ENCODE measurements around the gene IQSEC1. TPM values are rescaled to one million over a fixed set of nuclear protein-coding genes. Genes with fewer than 3 reads are reported as not detected.
A peak's percentile ranks its signal among the peaks of the same experiment; 100 is the strongest.

IQSEC1 gene
- total and polyA plus RNA-seq, 9 of the 15 experiments (the other 6 are each of a cell fraction or from before 2014, with no cell fraction given): 0.56 to 39.0 (median 6.8) TPM

DNA sequence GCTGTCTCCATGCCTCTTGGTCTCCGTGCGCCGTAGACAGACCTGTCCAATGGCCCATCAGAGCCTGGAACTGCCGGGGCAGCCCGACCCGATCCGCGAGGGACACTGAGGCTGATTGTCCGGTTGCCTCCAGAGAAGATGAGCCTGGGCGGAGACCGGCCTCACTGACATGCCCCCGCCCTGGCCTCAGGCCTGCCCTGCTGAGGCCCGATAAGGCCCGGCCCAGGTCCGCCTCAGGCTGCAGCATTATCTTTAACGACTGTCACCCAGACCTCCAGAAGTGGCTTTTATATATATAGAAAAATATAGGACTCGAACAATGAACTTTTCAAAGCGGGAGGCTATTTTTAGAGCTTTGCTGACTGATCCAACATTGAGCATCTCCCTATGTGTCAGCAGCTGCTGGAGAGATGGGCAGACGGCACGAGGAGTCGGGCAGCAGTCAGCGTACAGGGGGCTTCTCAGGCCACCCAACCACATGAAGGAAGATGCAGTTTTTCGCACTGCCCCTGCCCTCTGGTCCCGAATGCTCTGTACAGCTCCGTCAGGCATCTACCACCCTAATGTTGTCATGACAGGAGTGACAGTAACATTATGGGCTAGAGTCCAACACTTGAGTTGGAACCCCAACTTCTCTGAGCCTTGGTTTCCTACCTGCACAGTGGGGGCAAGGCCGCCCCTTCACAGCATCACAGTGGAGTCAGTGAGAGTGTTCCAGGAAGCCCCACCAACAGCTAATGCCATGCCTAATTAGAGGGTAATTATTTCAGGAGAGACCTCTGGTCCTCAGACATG, 119.8 kb downstream of the IQSEC1 start (continued):
- TF ChIP-seq C11orf30 (IDR thresholded peaks at IDR 0.05; ENCODE audit: low read depth) (no peak), NEUROD1 (IDR thresholded peaks at IDR 0.05; ENCODE audit: borderline replicate concordance, low read depth, low read length, partially characterized antibody) (peak; percentile 87), ZFPM2 (CRISPR knock-in tag; IDR thresholded peaks at IDR 0.05) (no peak), ZNF197 (CRISPR knock-in tag; IDR thresholded peaks at IDR 0.05; ENCODE audit: low read depth) (no peak; the same call in 1 of the 2 replicates), CC2D1A (IDR thresholded peaks at IDR 0.05) (peak; percentile 79; the same call in 1 of the 2 replicates), RBM15 (IDR thresholded peaks at IDR 0.05; ENCODE audit: insufficient read depth, low read length) (no peak), ZC3H11A (IDR thresholded peaks at IDR 0.05; ENCODE audit: low read depth, low read length) (no peak), SP1 (CRISPR knock-in tag; IDR thresholded peaks at IDR 0.05) (peak; percentile 58; the same call in 1 of the 2 replicates), ZNF584 (CRISPR knock-in tag; IDR thresholded peaks at IDR 0.05; ENCODE audit: low read depth) (0 out of 2 replicates have a peak, but pooled peaks have one; percentile 34), KLF16 (IDR thresholded peaks at IDR 0.05) (peak; percentile 94), SIN3B (IDR thresholded peaks at IDR 0.05; ENCODE audit: low read depth) (no peak), ZNF212 (CRISPR knock-in tag; IDR thresholded peaks at IDR 0.05) (no peak), XRCC3 (IDR thresholded peaks at IDR 0.05) (no peak), TARDBP (IDR thresholded peaks at IDR 0.05) (no peak), RNF2 (IDR thresholded peaks at IDR 0.05) (peak; percentile 83; the same call in 1 of the 2 replicates), ZNF444 (CRISPR knock-in tag; IDR thresholded peaks at IDR 0.05) (no peak; the same call in 1 of the 2 replicates), ETV1 (tag; conservative IDR thresholded peaks at IDR 0.05; ENCODE audit: low read depth) (peak; percentile 48; the same call in 1 of the 2 replicates), RAD51 (IDR thresholded peaks at IDR 0.05; ENCODE audit: borderline replicate concordance, low read depth) (no peak), THRAP3 (IDR thresholded peaks at IDR 0.05; ENCODE audit: borderline replicate concordance) (no peak), XRCC5 (IDR thresholded peaks at IDR 0.05; ENCODE audit: low read depth, low read length) (peak; percentile 79), SRSF3 (IDR thresholded peaks at IDR 0.05; ENCODE audit: insufficient read depth, low read length) (no peak), MYBL2 (IDR thresholded peaks at IDR 0.05; ENCODE audit: low read depth) (no peak), MYBL2 (CRISPR knock-in tag; IDR thresholded peaks at IDR 0.05; ENCODE audit: borderline replicate concordance) (no peak), GTF2E2 (tag; IDR thresholded peaks at IDR 0.05) (no peak)
- TF ChIP-seq, protein P1, sequence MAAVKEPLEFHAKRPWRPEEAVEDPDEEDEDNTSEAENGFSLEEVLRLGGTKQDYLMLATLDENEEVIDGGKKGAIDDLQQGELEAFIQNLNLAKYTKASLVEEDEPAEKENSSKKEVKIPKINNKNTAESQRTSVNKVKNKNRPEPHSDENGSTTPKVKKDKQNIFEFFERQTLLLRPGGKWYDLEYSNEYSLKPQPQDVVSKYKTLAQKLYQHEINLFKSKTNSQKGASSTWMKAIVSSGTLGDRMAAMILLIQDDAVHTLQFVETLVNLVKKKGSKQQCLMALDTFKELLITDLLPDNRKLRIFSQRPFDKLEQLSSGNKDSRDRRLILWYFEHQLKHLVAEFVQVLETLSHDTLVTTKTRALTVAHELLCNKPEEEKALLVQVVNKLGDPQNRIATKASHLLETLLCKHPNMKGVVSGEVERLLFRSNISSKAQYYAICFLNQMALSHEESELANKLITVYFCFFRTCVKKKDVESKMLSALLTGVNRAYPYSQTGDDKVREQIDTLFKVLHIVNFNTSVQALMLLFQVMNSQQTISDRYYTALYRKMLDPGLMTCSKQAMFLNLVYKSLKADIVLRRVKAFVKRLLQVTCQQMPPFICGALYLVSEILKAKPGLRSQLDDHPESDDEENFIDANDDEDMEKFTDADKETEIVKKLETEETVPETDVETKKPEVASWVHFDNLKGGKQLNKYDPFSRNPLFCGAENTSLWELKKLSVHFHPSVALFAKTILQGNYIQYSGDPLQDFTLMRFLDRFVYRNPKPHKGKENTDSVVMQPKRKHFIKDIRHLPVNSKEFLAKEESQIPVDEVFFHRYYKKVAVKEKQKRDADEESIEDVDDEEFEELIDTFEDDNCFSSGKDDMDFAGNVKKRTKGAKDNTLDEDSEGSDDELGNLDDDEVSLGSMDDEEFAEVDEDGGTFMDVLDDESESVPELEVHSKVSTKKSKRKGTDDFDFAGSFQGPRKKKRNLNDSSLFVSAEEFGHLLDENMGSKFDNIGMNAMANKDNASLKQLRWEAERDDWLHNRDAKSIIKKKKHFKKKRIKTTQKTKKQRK (IDR thresholded peaks at IDR 0.05; ENCODE audit: borderline replicate concordance, low read depth, low read length): no peak
- TF ChIP-seq, protein P2, sequence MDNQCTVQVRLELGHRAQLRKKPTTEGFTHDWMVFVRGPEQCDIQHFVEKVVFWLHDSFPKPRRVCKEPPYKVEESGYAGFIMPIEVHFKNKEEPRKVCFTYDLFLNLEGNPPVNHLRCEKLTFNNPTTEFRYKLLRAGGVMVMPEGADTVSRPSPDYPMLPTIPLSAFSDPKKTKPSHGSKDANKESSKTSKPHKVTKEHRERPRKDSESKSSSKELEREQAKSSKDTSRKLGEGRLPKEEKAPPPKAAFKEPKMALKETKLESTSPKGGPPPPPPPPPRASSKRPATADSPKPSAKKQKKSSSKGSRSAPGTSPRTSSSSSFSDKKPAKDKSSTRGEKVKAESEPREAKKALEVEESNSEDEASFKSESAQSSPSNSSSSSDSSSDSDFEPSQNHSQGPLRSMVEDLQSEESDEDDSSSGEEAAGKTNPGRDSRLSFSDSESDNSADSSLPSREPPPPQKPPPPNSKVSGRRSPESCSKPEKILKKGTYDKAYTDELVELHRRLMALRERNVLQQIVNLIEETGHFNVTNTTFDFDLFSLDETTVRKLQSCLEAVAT (IDR thresholded peaks at IDR 0.05): 0 out of 4 replicates have a peak, but pooled peaks of 1 of the 2 experiments have one; percentile 35
